ENCODE data around the gene CHRNA10. TPM values are rescaled to one million over a fixed set of nuclear protein-coding genes. Genes with fewer than 3 reads are reported as not detected.

The CHRNA10 gene
- total and polyA plus RNA-seq, 2 of the 13 experiments (the other 11 are each of a cell fraction or from before 2014, with no cell fraction given): 0.53 to 0.71 TPM

DNA sequence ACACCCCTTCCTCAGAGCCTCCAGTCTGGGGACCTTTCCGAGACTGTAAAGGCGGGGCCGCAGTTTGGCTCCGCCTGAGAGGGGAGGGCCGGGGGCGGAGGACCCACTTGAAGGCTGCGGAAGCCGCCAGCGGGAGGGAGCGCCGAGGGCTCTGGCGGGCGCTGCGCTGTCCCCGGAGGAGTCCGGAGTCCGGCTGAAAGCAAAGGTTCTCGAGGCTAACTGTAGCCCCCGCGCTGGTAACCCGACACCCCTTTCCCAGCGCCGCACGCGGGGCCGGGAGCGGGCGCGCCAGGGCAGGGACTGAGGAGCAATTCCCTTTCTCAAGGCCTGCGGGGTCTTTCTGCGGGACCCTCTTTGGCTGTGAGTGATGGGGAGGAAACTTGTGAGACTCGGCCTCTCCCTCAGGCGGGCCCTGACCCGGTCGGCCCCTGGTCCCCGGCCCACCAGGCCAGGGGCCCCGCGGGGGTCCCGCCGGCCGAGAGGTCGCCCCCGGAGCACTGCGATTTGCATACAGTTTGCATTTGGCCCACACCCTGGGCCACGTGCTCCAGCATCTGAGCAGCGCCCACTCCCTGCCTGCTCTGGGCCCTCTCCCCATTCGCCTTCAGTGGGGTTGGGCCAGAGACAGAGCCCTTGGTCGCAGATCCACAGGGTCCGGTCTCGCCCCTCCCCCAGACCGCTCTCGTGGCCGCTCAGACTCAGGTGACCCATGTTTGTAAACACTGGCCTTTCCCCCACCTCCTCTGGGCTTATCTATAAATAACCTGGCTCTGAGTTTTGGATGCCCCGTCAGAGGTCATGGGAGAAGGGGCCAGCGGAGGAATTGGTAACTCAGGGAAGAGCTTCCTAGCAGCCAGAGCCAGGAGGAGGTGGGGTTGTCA is 28.9 kb downstream of the CHRNA10 start (continued):
- TF ChIP-seq ZNF660 (CRISPR knock-in tag; IDR thresholded peaks at IDR 0.05; ENCODE audit: borderline replicate concordance, low read depth): no peak
- TF ChIP-seq CEBPG (CRISPR knock-in tag; IDR thresholded peaks at IDR 0.05): no peak
- peak; percentile 58; the same call in 1 of the 2 replicates for TF ChIP-seq MAZ (IDR thresholded peaks at IDR 0.05; ENCODE audit: borderline replicate concordance, low read depth, low read length)
- TF ChIP-seq MAZ (CRISPR knock-in tag; IDR thresholded peaks at IDR 0.05; ENCODE audit: low read depth): 0 out of 2 replicates have a peak, but pooled peaks have one; percentile 47
- no peak for TF ChIP-seq ZNF530 (CRISPR knock-in tag; IDR thresholded peaks at IDR 0.05; ENCODE audit: low read depth)
- TF ChIP-seq NFE2 (CRISPR knock-in tag; IDR thresholded peaks at IDR 0.05): no peak
- TF ChIP-seq ZNF75D (CRISPR knock-in tag; IDR thresholded peaks at IDR 0.05; ENCODE audit: borderline replicate concordance): no peak
- peak; percentile 79 for TF ChIP-seq RBM39 (IDR thresholded peaks at IDR 0.05; ENCODE audit: low read depth, low read length, poor library complexity, severe bottlenecking)
- TF ChIP-seq, protein P1, sequence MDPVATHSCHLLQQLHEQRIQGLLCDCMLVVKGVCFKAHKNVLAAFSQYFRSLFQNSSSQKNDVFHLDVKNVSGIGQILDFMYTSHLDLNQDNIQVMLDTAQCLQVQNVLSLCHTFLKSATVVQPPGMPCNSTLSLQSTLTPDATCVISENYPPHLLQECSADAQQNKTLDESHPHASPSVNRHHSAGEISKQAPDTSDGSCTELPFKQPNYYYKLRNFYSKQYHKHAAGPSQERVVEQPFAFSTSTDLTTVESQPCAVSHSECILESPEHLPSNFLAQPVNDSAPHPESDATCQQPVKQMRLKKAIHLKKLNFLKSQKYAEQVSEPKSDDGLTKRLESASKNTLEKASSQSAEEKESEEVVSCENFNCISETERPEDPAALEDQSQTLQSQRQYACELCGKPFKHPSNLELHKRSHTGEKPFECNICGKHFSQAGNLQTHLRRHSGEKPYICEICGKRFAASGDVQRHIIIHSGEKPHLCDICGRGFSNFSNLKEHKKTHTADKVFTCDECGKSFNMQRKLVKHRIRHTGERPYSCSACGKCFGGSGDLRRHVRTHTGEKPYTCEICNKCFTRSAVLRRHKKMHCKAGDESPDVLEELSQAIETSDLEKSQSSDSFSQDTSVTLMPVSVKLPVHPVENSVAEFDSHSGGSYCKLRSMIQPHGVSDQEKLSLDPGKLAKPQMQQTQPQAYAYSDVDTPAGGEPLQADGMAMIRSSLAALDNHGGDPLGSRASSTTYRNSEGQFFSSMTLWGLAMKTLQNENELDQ (CRISPR knock-in tag; IDR thresholded peaks at IDR 0.05; ENCODE audit: borderline replicate concordance): no peak
- TF ChIP-seq, protein P2, sequence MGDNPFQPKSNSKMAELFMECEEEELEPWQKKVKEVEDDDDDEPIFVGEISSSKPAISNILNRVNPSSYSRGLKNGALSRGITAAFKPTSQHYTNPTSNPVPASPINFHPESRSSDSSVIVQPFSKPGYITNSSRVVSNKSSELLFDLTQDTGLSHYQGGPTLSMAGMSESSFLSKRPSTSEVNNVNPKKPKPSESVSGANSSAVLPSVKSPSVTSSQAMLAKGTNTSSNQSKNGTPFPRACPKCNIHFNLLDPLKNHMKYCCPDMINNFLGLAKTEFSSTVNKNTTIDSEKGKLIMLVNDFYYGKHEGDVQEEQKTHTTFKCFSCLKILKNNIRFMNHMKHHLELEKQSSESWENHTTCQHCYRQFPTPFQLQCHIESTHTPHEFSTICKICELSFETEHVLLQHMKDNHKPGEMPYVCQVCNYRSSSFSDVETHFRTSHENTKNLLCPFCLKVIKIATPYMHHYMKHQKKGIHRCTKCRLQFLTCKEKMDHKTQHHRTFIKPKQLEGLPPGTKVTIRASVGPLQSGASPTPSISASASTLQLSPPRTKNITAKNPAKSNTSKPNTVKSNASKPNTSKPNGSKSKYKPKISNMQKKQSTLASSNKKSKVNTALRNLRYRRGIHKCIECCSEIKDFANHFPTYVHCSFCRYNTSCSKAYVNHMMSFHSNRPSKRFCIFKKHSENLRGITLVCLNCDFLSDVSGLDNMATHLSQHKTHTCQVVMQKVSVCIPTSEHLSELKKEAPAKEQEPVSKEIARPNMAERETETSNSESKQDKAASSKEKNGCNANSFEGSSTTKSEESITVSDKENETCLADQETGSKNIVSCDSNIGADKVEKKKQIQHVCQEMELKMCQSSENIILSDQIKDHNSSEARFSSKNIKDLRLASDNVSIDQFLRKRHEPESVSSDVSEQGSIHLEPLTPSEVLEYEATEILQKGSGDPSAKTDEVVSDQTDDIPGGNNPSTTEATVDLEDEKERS (CRISPR knock-in tag; IDR thresholded peaks at IDR 0.05): no peak
- TF ChIP-seq, protein P3, sequence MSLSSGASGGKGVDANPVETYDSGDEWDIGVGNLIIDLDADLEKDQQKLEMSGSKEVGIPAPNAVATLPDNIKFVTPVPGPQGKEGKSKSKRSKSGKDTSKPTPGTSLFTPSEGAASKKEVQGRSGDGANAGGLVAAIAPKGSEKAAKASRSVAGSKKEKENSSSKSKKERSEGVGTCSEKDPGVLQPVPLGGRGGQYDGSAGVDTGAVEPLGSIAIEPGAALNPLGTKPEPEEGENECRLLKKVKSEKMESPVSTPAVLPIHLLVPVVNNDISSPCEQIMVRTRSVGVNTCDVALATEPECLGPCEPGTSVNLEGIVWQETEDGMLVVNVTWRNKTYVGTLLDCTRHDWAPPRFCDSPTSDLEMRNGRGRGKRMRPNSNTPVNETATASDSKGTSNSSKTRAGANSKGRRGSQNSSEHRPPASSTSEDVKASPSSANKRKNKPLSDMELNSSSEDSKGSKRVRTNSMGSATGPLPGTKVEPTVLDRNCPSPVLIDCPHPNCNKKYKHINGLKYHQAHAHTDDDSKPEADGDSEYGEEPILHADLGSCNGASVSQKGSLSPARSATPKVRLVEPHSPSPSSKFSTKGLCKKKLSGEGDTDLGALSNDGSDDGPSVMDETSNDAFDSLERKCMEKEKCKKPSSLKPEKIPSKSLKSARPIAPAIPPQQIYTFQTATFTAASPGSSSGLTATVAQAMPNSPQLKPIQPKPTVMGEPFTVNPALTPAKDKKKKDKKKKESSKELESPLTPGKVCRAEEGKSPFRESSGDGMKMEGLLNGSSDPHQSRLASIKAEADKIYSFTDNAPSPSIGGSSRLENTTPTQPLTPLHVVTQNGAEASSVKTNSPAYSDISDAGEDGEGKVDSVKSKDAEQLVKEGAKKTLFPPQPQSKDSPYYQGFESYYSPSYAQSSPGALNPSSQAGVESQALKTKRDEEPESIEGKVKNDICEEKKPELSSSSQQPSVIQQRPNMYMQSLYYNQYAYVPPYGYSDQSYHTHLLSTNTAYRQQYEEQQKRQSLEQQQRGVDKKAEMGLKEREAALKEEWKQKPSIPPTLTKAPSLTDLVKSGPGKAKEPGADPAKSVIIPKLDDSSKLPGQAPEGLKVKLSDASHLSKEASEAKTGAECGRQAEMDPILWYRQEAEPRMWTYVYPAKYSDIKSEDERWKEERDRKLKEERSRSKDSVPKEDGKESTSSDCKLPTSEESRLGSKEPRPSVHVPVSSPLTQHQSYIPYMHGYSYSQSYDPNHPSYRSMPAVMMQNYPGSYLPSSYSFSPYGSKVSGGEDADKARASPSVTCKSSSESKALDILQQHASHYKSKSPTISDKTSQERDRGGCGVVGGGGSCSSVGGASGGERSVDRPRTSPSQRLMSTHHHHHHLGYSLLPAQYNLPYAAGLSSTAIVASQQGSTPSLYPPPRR (CRISPR knock-in tag; IDR thresholded peaks at IDR 0.05; ENCODE audit: borderline replicate concordance): peak; percentile 30; the same call in 1 of the 2 replicates
- no peak for TF ChIP-seq ZNF136 (CRISPR knock-in tag; IDR thresholded peaks at IDR 0.05; ENCODE audit: low read depth)
- no peak for TF ChIP-seq CCAR2 (optimal IDR thresholded peaks at IDR 0.05; ENCODE audit: low read depth, low read length)
- no peak for TF ChIP-seq GFI1 (CRISPR knock-in tag; IDR thresholded peaks at IDR 0.05; ENCODE audit: borderline replicate concordance)
- no peak for TF ChIP-seq KLF9 (CRISPR knock-in tag; IDR thresholded peaks at IDR 0.05; ENCODE audit: low read depth)
- no peak for TF ChIP-seq MBD4 (IDR thresholded peaks at IDR 0.05; ENCODE audit: borderline replicate concordance, low read length)
- TF ChIP-seq SCMH1 (CRISPR knock-in tag; IDR thresholded peaks at IDR 0.05; ENCODE audit: borderline replicate concordance): no peak
- TF ChIP-seq EHMT2 (IDR thresholded peaks at IDR 0.05; ENCODE audit: borderline replicate concordance, low read depth, low read length): no peak
- TF ChIP-seq NFIC (IDR thresholded peaks at IDR 0.05; ENCODE audit: low read length): no peak
